IPS DF 19.7 (cell line): Measurements from ENCODE around the gene SMIM34.
"Not testable (repeated sequence)": the region's sequence is repeated elsewhere in the genome, so short reads cannot be mapped to it uniquely, and the experiment has no call there.

Experiments
- DNase-seq: peaks from one replicate; pipeline ENCODE4 v3.0.0-alpha.2; 2013; ENCODE audit warnings: low read depth, low spot score

SMIM34 gene

GRCh38 chr21:34423805-34424204 lies at the start of gene SMIM34:
TSS of gene SMIM34 (minus strand) at chr21:34423951. CDS start at chr21:34423839, 112 bp downstream.
- not testable (repeated sequence) for DNase-seq

GRCh38 chr21:34467333-34467732 lies 43.6 kb upstream of the SMIM34 start:
- not testable (repeated sequence) for DNase-seq

DNA sequence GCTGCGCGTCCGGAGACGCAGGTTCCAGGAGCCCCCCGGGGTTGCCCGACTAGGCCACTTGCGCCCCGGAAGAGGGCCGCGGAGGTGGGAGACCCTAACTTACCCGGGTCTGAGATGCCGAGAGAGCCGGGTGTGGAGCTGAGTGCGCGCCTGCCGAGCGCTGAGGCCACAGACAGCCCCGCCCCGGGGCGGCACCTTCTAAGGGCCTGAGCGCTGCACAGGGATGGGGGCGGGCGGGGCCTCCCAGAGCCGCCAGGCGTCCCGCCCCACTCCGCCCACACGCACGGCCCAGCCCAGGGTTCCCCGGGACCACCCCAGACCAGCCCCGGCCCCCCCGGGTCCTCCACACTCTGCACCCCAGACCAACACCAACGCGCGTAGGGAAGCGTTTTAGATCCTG lies 35.7 kb upstream of the SMIM34 start:
- DNase-seq = not testable (repeated sequence)

DNA sequence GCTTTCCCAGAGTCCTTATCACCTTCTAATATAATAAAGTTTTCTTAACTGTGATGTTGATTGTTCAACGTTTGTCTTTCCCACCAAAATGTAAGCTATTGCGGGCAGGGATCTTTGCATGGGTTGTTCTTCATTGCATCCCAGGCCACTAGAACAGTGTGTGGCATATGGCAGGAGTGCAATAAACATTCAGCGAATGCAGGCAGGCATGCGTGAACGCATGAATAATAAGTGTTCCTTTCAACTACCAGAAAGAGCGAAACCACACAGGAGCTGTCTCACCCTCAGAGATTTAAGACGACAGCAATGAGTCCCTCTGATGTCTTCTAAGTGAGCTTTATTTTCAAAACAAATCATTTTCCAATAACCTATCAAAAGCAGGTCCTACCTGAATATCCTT lies 34.5 kb upstream of the SMIM34 start:
- DNase-seq = not testable (repeated sequence)

- not testable (repeated sequence) for DNase-seq
Observed at GRCh38 chr21:34456180-34456579, 32.4 kb upstream of the SMIM34 start.

- not testable (repeated sequence) for DNase-seq
Observed at GRCh38 chr21:34455628-34456027, 31.9 kb upstream of the SMIM34 start.

- DNase-seq = not testable (repeated sequence)
Observed at GRCh38 chr21:34447018-34447417, 23.3 kb upstream of the SMIM34 start.

DNA sequence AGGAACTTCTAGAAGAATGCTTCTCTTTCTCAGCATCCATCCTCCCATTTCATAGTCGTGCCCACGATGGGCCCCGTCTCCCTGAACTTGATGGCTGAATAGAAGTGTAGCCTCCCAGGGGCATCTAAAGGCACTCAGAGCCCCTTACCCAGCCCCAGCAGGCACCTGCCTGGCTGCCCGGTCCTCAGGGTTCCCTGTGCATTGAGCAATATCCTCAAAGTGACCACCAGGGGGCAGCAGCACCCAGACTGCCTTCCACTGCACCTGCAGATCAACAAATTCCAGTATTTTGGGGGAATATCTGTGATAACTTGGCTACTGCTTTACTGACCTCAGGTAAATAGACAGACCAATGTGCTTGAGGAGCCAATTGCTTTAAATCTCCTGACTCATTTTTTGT lies 19.7 kb upstream of the SMIM34 start:
- DNase-seq = not testable (repeated sequence)

GRCh38 chr21:34429710-34430109 lies 6.0 kb upstream of the SMIM34 start:
- not testable (repeated sequence) for DNase-seq

- DNase-seq = not testable (repeated sequence)
Observed at GRCh38 chr21:34428441-34428840, 4.7 kb upstream of the SMIM34 start.

GRCh38 chr21:34427339-34427738 lies 3.6 kb upstream of the SMIM34 start:
- DNase-seq = not testable (repeated sequence)

GRCh38 chr21:34417448-34418077 lies 6.2 kb downstream of the SMIM34 start:
- not testable (repeated sequence) for DNase-seq

GRCh38 chr21:34407294-34407693 lies 16.5 kb downstream of the SMIM34 start:
- not testable (repeated sequence) for DNase-seq

- not testable (repeated sequence) for DNase-seq
Observed at GRCh38 chr21:34406676-34407075, 17.1 kb downstream of the SMIM34 start.

DNA sequence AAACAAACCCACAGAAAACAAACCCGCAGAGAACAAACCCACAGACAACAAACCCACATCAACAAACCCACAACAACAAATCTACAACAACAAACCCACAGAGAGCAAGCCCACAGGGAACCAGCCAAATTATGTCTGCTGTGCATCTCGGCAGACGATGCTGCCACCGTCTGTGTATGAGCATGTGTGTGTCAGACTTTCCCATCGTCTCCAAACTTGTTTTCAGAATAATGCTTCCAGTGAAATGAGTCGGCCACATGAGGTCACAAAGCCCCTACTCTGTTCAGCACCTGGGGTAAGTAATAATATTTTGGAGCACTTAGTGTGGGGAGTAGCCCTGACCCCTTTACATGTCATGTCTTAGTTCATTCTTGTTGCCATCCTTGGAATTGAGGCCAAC lies 17.6 kb downstream of the SMIM34 start:
- not testable (repeated sequence) for DNase-seq

DNA sequence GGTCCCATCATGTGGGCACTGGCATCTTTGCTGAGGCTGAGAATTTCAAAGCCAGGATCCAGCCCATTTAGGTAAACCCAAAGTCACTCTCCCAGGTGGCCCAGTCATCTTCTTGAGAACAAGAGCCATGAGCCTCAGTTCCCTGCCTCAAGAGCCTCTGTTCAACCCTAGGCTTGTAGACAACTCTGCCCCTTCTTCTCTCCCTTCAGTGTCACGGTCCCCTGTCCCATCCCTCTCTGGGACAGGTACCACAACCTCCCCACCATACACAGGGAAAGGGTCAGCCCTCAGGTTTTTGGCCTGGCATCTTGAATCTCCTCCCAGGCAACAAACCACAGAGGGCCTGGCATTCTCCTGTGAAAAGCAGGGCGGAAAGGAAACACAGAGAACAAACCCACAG lies 18.1 kb downstream of the SMIM34 start:
- not testable (repeated sequence) for DNase-seq

DNA sequence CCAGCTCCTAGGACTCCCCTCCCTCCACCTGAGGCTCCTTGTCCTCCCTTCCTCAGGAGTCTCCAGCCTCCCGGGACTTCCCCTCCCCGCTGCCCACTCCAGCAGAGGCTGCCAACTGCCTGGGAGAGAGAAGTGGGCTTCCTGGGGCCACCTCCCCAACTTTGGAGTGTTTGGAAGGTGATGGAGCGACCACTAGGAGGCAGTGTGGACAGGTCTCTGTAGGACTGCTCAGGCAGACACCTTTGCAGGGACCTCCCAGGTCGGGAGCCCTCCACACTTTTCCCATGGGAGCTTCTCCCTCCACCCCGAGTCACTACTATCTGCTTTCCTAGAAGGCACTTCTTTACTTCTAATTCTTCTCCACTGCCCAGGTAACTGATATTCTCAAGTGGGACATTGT lies 19.0 kb downstream of the SMIM34 start:
- DNase-seq = not testable (repeated sequence)

DNA sequence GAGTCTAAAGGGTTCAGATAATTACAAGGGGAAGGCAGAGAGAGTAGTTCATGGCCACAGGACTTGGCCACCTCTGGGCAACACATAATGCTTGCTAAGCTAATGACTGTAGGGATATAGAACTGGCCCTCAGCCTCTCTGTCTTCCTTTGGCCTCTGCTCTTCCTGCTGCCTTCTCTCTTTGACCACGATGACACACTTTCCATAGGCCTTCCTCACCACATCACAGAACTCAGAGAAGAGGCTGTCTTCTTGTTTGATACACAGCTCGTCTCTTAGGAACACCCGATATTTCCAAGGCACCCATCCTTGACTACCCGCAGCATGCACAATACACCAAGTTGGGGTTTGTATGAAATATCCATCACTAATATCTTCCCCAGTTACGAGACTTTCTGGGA lies 23.2 kb downstream of the SMIM34 start:
- DNase-seq = not testable (repeated sequence)

- not testable (repeated sequence) for DNase-seq
Observed at GRCh38 chr21:34383724-34384415, 39.9 kb downstream of the SMIM34 start.

- not testable (repeated sequence) for DNase-seq
Observed at GRCh38 chr21:34383138-34383537, 40.6 kb downstream of the SMIM34 start.

GRCh38 chr21:34375619-34375972 lies 48.2 kb downstream of the SMIM34 start:
- not testable (repeated sequence) for DNase-seq

DNA sequence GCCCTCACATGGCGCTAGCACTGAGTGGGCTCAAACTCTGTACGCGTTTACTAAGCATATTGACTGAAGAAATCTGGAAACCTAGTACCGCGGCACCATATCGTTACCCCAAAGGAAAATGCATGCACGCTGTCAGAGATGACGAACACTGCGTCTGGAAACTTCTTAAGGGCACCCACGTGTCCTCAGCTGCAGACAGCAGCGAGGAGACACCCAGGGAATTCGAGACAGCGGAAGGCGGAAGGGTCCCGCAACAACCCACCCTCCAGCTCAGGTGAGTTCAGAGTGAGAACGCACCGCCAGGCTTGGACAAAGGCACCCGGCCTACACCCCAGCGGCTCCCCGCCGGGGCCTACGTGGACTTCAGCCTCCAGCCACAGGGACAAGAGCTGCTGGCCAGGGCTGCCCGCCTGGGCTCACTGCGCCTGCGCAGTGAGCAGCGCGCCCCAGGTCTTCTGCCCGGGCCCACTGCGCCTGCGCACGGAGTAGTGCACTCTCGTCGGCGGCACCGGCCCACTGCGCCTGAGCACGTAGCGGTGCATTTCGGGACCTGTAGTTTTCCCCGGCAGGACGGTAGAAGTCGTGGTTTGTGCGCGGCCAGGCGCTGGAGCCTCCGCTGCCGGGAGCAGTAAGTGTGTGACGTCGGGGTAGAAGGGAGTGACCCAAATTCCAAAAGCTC lies 48.7 kb downstream of the SMIM34 start, which contains the start of gene SMIM11:
TSS of gene SMIM11 (plus strand) at position 568 of the 679 bp plus-strand sequence. CDS start 3,998 bp downstream, outside the sequence.
- DNase-seq = not testable (repeated sequence)
